Stomach (tissue), 9 donors: ENCODE data around the gene CBX8. TPM values are rescaled to one million over a fixed set of nuclear protein-coding genes. Genes with fewer than 3 reads are reported as not detected.

Experiments
- DNase-seq, 2 donors: peaks; one replicate each; pipeline versions ENCODE4 v3.0.0 to v3.0.0-alpha.2; 2013 to 2019
- H3K27ac ChIP-seq, 5 donors: fragments of 200-600 bp in 4 of 5; sonication (generic) in 4 of 5; one replicate each; pipeline ENCODE4 v1.5.1; 2013 to 2019; ENCODE audit warnings: mild to moderate bottlenecking in 1 of 5, moderate library complexity in 1 of 5
- H3K27me3 ChIP-seq, 3 donors: fragments of 200-600 bp; sonication (generic); one replicate each; pipeline ENCODE4 v1.5.1; 2017 to 2019; ENCODE audit warnings: mixed run types in 1 of 3
- H3K36me3 ChIP-seq, 4 donors: fragments of 200-600 bp; sonication (generic); 1 replicate in 3 of 4; 2 replicates in 1 of 4; pipeline ENCODE4 v1.5.1; 2016 to 2019
- H3K4me1 ChIP-seq, 4 donors: fragments of 200-600 bp; sonication (generic); one replicate each; pipeline ENCODE4 v1.5.1; 2016 to 2019
- H3K4me3 ChIP-seq, 4 donors: fragments of 200-600 bp; sonication (generic) in 3 of 4; one replicate each; pipeline ENCODE4 v1.5.1; 2016 to 2019; ENCODE audit warnings: mild to moderate bottlenecking in 1 of 4
- H3K9me3 ChIP-seq, 4 donors: fragments of 200-600 bp; sonication (generic); one replicate each; pipeline ENCODE4 v1.5.1; 2016 to 2019
- CTCF ChIP-seq, 7 experiments: fragments of 450-650 bp in 4 of 7; fragments of 200-600 bp in 3 of 7; sonication (generic) in 3 of 7; IDR thresholded peaks; one replicate each; pipeline ENCODE4 v1.5.1; 2016 to 2019; ENCODE audit warnings: antibody characterized with exemption in 7 of 7, control low read depth in 2 of 7, mild to moderate bottlenecking in 1 of 7
- EP300 ChIP-seq: sonication (generic); formaldehyde crosslinking; IDR thresholded peaks from one replicate; pipeline ENCODE4 v1.6.1; 2017; ENCODE audit warnings: antibody characterized with exemption
- POLR2A ChIP-seq, 4 donors: fragments of 450-650 bp; IDR thresholded peaks; one replicate each; pipeline ENCODE4 v1.6.1; 2016; ENCODE audit warnings: antibody characterized with exemption in 4 of 4, control low read depth in 2 of 4, mild to moderate bottlenecking in 1 of 4, moderate library complexity in 1 of 4
- POLR2AphosphoS5 ChIP-seq, 3 donors: sonication (generic); formaldehyde crosslinking; IDR thresholded peaks; one replicate each; pipeline ENCODE4 v1.6.1; 2016; ENCODE audit warnings: antibody characterized with exemption in 3 of 3
- WGBS, 5 donors: extraction: QIAGEN DNeasy Blood & Tissue Kit in 3 of 5; methylation state at CpG; one replicate each; pipeline versions ENCODE4 v1.1.5 to v1.1.7; 2013 to 2018; 5-methylcytosine and 5-hydroxymethylcytosine counted together
- intact Hi-C: fragments of 100-400 bp; cut with DNase I; formaldehyde crosslinking; loops from one replicate; pipeline ENCODE4 v1.15.1; 2023; ENCODE audit warnings: low total_unique reads
- polyA plus RNA-seq, 3 donors: library from polyadenylated mRNA; stranded (reverse); fragments of 200-250 nt; gene quantifications; one replicate each; pipeline ENCODE4 v1.2.3, GENCODE V29; 2013
- total RNA-seq, 5 donors: library from RNA; depleted of rRNA; stranded (reverse); fragments of >200 nt; gene quantifications; one replicate each; pipeline versions ENCODE4 v1.1.0 to v1.2.3, GENCODE V29; 2014 to 2016
- donor health status: healthy with polysubstance abuse.
- donor health status: Bipolar disorder and iron deficiency.
- donor health status: healthy.

The CBX8 gene
- total and polyA plus RNA-seq, 8 donors, result 0.76 to 140 (median 3.1) TPM; not detected in 2

- H3K27ac ChIP-seq, result no peak overlapping the region
- H3K4me1 ChIP-seq, result peaks cover 7 to 35% (median 29%) of the 10 kb centered on the region in 4 donors
- H3K36me3 ChIP-seq, result no peaks in the 10 kb centered on the region
- peaks cover 14 to 92% (median 39%) of the 10 kb centered on the region in 3 donors for H3K27me3 ChIP-seq
- TF ChIP-seq POLR2A (IDR thresholded peaks at IDR 0.05) (no peak), CTCF (IDR thresholded peaks at IDR 0.05) (no peak)
- peak in 1 of 2 donors; percentile 84 for DNase-seq
- no peak overlapping the region for H3K4me3 ChIP-seq
- no peaks in the 10 kb centered on the region for H3K9me3 ChIP-seq
- intact Hi-C loops, result no loop called here
- WGBS, 5 donors, result 52 to 77% (median 64%) methylated on average over 6 to 7 of the region's 7 CpGs
These were observed 53.9 kb downstream of the CBX8 start for GRCh38 chr17:79742951-79743476.

GRCh38 chr17:79742589-79742918, 54.3 kb downstream of the CBX8 start:
- Histone ChIP-seq H3K36me3 (no peaks in the 10 kb centered on the region), H3K9me3 (no peaks in the 10 kb centered on the region), H3K4me1 (peaks cover 7 to 31% (median 25%) of the 10 kb centered on the region in 4 donors), H3K27me3 (peaks cover 9 to 92% (median 34%) of the 10 kb centered on the region in 3 donors), H3K4me3 (no peak overlapping the region), H3K27ac (no peak overlapping the region)
- no peak for TF ChIP-seq EP300
- TF ChIP-seq CTCF (IDR thresholded peaks at IDR 0.05), result no peak
- no peak for TF ChIP-seq POLR2A (IDR thresholded peaks at IDR 0.05)
- TF ChIP-seq POLR2AphosphoS5 (IDR thresholded peaks at IDR 0.05), result no peak
- 67 to 90% (median 83%) methylated on average over 1 of the region's 1 CpG; no CpG with 5 or more reads in 1 of the 5 donors for WGBS, 5 donors
- DNase-seq, result no peak
- intact Hi-C loops, result no loop called here

Other genes starting within 250 kb of the CBX8 start
- gene RBFOX3, start 186.0 kb downstream of the CBX8 start, total RNA-seq, result 1 to 10 TPM in 1 of 5 donors, not detected in 4; 7.6 TPM
- gene RBFOX3, start 186.0 kb downstream of the CBX8 start, polyA plus RNA-seq, result 1 to 10 TPM in 1 of 3 donors, not detected in 2; 1.2 TPM
- 1 to 10 TPM in 1 of 5 donors, not detected in 4; 5.0 TPM for gene ENPP7, start 66.1 kb downstream of the CBX8 start, total RNA-seq
- gene ENPP7, start 66.1 kb downstream of the CBX8 start, polyA plus RNA-seq, result not detected
- 1 to 10 TPM in 2 of 5 donors, under 1 TPM in 1, not detected in 2; under 0.01 to 1.3 (median 1.0) TPM for gene CBX2, start 18.9 kb downstream of the CBX8 start, total RNA-seq
- gene CBX2, start 18.9 kb downstream of the CBX8 start, polyA plus RNA-seq, result 1 to 10 TPM in 1 of 3 donors, under 1 TPM in 1, not detected in 1; 0.93 to 1.2 TPM
- gene CBX4, start 42.4 kb upstream of the CBX8 start, total RNA-seq, result 1 to 10 TPM; 1.8 to 9.8 (median 7.8) TPM
- gene CBX4, start 42.4 kb upstream of the CBX8 start, polyA plus RNA-seq, result 10 to 100 TPM in 1 of 3 donors, 1 to 10 TPM in 2; 7.6 to 10.6 (median 9.3) TPM
- gene TBC1D16, start 238.8 kb upstream of the CBX8 start, total RNA-seq, result 10 to 100 TPM; 12.7 to 22.2 (median 21.0) TPM
- 10 to 100 TPM in 1 of 3 donors, 1 to 10 TPM in 2; 3.0 to 17.1 (median 6.6) TPM for gene TBC1D16, start 238.8 kb upstream of the CBX8 start, polyA plus RNA-seq
- 10 to 100 TPM in 2 of 5 donors, 1 to 10 TPM in 3; 3.5 to 56.2 (median 5.8) TPM for gene CCDC40, start 239.6 kb upstream of the CBX8 start, total RNA-seq
- gene CCDC40, start 239.6 kb upstream of the CBX8 start, polyA plus RNA-seq, result 1 to 10 TPM in 2 of 3 donors, under 1 TPM in 1; 0.61 to 2.2 (median 1.6) TPM